Measurements from ENCODE around the gene CAB39.

DNA sequence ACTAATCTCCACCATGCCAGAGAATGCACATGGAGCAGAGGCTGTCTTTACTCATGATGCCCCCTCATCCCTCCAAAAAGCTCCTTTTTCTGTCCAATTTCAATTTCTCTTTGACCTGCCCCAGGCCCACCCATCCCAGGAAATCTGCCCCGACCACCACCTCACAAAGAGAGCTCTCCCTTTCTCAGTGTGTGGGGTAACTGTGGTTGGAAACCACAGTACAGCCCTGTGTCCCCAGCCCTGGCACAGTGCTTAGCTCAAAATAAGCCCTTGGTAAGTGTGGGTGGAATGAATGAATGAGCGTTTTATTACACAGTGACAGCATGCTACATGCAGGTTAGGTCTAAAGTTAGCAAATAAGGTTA is 43.7 kb upstream of the CAB39 start:
- TF ChIP-seq, protein P1, sequence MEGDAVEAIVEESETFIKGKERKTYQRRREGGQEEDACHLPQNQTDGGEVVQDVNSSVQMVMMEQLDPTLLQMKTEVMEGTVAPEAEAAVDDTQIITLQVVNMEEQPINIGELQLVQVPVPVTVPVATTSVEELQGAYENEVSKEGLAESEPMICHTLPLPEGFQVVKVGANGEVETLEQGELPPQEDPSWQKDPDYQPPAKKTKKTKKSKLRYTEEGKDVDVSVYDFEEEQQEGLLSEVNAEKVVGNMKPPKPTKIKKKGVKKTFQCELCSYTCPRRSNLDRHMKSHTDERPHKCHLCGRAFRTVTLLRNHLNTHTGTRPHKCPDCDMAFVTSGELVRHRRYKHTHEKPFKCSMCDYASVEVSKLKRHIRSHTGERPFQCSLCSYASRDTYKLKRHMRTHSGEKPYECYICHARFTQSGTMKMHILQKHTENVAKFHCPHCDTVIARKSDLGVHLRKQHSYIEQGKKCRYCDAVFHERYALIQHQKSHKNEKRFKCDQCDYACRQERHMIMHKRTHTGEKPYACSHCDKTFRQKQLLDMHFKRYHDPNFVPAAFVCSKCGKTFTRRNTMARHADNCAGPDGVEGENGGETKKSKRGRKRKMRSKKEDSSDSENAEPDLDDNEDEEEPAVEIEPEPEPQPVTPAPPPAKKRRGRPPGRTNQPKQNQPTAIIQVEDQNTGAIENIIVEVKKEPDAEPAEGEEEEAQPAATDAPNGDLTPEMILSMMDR (IDR thresholded peaks at IDR 0.05), result no peak
- no peak for TF ChIP-seq POLR2A (IDR thresholded peaks at IDR 0.05)
